GM19099 (cell line): Measurements from ENCODE around the gene CASS4.

ENCODE experiments used
- POLR2A ChIP-seq: IDR thresholded peaks from 3 replicates; pipeline ENCODE4 v1.6.1; 2011; ENCODE audit warnings: low read depth; ENCODE audit not compliant: insufficient read length; ENCODE audit errors: extremely low read depth

Gene CASS4

DNA sequence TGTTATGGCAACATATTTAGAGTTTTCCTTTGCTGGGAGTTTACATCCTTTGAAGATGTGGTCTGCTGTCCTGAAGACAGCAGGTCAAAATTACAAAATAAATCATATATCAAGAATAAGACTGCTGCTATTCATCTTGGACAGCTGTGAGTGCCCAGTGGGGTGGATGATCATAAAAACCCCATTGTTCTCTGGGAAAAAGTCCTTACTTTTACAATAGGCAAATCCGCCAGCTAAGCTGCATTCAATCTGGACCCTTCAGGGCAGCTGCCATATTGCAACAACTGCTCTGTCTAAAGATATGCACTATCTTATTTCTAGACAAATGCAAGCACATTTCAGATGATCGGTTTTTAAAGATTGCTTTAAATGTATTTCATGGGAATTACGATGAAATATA is 19.4 kb downstream of the CASS4 start:
- TF ChIP-seq POLR2A = no peak

DNA sequence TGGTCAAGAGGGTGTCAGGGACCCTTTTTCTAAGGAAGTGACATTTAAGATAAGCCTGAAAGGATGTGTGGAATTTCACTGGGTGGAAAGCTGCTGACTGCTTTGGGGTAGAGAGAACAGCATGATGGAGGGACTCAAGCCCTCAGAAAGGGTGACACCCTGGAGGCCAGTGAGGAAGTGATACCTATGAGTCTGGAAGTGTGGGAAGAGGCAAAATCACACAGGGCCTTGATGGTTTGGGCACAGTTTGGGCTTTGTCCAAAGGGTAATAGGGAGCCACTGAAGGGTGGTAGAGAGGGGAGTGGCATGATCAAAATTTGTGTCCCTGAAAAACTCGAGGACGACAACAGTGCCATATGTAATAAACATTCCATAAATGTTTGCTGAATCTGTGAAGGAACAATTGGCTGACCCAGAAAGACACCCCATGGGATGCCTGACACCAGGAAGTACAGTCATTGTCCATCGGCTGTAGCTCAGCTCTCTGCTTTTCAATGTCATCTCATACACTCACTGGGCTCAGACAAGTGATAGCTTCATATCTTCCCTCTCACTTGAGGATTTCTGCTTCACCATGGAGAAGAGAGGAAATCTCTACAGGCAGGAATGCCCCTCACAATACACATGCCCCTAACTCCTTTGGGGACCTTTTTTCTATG is 21.3 kb downstream of the CASS4 start:
- TF ChIP-seq POLR2A = no peak

DNA sequence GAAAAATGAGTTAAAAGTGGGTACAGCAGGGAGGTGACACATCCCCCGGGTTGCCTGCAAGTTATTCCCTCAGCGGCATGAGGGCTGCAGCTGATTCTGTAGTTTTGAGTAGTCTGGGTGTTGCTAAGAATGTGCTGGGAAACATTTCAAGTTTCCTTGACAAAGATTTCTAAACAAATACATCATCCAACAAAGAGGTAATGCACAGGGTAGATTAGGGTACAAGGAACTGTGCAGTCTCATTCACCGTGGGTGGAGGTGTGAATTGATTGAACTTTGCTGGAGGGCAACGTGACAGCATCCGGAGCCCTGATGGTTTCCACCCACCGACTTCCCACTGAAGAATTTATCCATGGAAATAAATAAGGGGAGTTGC is 21.8 kb downstream of the CASS4 start:
- no peak for TF ChIP-seq POLR2A

DNA sequence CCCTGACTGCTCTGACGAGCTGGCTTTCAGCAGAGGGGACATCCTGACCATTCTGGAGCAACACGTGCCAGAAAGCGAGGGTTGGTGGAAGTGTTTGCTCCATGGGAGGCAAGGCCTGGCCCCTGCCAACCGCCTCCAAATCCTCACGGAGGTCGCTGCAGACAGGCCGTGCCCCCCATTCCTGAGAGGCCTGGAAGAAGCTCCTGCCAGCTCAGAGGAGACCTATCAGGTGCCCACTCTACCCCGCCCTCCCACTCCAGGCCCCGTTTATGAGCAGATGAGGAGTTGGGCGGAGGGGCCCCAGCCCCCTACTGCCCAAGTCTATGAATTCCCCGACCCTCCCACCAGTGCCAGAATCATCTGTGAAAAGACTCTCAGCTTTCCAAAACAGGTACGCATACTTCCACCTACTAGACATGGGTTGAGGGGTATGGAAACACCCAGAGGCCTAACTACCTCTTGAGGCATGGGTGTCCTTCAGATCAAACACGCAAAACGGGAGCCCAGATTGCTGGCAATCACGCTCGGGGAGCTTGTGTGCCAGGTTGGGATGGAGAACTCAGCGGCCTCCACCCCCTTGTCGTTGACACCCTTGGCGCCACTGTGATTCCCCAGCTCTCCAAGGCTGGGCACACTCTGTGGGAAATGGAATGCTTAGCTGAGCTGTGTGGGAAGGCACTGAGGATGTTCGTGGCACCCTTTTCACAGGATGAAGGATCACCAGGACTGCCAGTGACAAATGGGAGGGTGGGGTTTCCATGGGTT is 25.3 kb downstream of the CASS4 start:
- no peak for TF ChIP-seq POLR2A

DNA sequence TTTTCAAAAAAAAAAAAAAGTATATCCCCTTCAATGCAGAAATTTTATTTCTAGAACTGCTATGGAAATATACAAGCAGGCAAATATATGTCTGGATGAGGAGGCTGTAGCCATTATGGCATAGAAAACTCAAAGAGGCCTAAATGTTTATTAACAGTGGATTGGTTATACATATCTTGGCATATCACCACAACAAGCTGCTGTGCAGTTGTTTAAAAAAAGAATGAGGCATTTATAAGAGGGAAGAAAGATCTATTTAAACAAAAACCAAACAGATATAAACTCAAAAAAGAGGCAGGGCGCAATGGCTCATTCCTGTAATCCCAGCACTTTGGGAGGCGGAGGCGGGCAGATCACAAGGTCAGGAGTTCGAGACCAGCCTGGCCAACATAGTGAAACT is 26.2 kb downstream of the CASS4 start:
- no peak for TF ChIP-seq POLR2A

DNA sequence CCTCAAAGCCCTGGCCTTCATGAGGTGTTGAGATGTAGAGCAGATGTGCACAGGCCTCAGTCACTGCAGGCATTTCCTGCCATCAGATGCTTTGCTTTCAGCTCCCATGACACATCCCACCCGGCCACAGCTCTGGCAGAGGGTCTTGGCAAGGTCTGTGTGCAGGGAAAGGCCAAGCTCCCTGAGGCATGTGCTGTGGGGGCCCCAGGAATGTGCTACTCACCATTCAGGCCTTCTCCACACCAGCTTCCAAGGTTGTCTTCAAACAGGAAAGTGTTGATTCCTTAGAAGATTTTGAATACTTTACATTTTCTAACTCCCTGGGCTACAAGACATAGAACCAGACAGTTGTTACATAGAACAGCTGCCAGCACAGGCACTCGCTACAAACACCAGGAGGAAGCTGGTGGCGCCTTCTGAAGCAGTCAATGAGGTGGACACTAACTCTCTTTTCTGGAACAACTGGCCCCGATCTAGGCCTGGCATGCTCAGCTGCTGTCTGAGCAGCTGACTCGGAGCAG is 27.8 kb downstream of the CASS4 start:
- TF ChIP-seq POLR2A = no peak

DNA sequence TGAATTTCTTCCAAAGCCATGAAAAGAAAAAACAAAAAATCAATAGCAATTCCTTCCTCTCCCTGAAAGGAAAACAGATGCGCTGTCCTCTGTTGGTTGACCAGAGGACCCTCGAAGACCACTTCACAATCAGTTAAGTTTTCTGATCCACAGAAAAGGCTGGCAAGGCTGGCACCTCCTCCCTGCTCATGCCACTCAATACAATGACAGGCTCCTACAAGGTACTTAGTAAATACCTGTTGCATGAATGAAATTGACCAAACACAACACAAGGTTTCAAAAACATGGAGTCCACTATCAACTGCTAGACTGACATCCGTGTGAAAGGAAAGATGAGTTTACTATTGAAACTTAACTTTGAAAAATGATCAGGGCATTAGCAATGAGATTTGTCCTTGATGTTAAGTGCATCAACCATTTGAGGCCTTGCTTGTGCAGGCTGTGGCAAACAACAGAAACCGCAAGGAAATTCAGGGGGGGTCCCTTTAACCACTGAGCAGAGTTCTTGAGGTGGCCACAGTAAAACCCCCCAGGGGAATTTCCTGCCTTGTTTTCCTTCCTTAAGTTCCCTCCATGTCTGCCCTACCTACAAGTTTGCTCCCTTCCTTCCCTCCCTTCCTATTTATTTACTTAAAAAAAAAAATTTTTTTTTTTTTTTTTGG is 28.4 kb downstream of the CASS4 start:
- no peak for TF ChIP-seq POLR2A

DNA sequence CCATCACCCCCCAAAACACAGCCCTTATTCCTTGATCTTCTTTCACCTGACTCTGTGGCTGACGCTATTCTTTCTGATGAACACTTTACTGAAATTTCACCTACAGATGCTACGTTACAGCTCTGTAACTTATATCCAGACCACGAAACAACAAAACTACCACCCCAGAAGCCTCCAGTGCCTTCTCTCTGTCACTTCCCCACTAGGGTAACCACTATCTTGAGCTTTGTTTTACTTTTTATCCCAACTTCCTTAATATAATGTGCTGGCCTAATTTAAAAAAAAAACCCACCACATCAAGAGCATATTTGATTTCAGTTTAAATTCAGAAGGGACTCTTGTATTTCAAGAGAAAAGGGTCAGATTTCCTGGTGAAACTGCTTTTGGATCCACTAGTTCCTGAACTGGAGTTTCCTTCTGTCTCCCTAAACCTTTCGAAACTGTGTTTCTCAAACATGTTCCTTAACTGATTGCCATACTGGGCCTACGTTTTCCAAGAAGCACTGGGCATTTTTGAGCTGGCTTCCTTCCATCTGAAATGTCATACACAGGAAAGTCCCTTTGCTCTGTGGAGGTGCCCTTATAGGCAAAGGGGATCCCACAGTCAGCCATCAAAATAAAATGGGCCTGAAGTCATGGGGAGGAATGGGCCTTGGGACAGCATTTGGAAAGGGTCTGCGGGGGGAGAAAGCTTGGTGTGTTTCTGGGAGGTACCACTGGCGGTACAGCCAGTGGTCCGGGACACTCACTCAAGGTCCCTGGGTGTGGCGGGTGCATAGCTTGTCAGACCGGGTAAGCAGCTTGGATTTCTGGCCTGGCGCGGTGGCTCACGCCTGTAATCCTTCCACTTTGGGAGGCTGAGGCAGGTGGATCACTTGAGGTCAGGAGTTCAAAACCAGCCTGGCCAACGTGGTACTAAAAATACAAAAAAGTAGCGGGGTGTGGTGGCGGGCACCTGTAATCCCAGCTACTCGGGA is 30.6 kb downstream of the CASS4 start:
- no peak for TF ChIP-seq POLR2A

DNA sequence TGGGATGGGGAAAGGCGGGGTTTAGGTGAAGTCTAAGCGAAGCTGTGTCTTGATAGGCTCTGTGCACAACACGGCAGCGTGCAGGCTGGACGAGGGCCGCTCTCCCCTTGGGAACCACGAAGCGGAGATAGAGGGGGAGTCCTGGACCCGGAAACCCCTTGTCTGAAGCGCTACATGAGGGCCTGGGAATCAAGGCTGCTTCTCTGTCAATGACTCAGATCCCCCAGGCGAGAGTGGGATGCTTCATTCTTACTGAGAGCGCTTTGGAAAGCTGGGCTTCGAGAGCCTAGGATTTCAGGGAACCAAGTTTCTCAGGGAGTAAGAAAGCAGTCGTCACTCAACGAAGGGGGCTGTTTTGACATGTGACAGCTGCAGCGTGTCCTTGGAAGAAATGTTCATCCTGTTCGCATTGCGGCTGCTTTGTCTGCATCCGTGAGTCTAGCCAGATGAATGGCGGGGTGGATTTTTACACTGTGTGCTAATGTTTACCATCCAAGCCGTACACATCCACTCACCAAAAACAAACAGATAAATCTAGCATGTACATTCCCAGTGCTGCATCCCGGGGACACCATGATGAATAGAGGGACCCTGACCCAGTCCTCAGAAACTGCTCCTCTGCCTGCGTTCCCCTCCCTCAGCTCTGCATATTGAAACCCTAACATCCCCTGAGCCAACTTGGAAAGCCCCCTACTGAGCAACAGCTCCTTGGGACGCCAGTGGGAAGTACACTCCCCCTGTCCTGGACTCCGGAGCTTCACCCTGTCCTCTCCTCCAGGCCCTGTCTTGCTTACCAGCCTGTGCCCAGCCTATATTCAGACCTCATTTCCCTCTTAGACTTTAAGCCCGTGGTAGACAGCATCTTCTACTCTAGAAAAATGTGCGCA is 31.8 kb downstream of the CASS4 start:
- TF ChIP-seq POLR2A = no peak

DNA sequence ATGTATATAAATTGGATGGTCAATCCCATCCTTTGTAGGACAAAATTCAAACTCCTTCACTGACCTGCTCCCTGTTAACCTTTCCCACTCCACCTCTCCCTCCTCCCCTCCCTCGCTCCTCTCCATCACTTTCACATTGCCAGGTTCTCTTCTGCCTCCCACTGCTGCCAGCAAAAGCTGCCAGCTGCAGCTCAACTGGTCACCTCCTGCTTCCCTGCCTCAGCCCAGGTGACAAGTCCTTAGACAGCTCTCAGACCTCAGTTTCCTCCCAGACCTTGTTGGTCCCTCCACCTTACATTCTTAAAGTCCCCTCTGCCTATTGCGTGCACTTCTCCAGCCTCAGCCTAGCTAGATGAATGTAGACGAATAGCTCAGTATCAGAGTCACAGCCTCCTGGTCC is 33.1 kb downstream of the CASS4 start:
- no peak for TF ChIP-seq POLR2A

DNA sequence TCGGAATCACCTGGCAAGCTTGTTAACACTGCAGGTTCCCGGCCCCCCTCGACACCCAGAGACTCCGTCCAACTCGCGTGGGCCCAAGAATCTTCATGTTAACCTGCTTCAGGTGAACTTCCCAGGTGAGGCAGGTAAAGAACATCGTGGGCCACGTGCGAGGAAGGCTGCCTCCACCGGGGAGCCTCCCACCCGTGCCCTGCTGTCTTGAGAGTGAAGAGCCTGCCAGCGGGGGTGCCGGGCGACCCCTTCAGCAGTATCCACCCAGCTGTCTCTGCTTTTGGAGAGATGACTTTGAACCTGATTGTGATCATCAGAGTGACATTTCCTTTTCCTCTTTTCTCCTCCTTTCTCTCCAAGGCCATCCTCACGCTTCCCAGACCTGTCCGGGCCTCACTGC is 33.5 kb downstream of the CASS4 start:
- TF ChIP-seq POLR2A = no peak

DNA sequence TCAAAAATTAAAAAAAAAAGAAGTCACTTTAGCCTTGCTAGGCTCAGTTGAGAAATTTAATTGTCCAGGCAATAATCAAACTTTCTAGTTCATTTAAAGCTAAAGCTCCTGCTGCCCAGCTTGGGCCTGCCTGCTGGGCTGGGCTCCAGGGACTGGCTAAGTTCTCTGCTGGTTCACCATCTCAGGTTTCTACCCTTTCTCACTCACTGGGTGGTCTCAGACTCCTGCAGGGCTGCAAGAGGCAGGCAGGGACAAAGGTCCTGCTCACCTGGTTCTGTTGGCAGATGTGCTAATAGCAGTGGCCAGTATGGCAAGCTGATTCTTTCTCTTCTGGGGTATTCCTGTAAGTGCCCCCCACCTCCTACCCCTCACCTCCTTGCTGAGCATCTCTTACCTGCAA is 35.2 kb downstream of the CASS4 start:
- TF ChIP-seq POLR2A = no peak

DNA sequence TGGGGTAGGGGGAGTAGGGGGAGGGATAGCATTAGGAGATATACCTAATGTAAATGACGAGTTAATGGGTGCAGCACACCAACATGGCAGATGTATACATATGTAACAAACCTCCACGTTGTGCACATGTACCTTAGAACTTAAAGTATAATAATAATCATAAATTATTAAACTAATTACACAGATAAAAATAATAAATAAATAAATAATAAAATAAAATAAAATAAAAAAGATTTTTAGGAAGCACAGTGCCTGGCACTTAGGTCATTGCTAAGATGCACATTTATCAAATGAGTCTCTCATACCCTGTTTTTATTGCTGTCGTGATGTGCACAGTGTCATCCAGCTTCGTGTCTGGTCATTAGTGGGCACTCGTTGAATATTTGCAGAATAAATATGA is 37.4 kb downstream of the CASS4 start:
- no peak for TF ChIP-seq POLR2A
